Uterus (tissue), 2 donors: ENCODE measurements around the gene BICDL2.

Experiments used
- CTCF ChIP-seq, 4 experiments: fragments of 200-600 bp in 2 of 4; fragments of 450-650 bp in 2 of 4; sonication (generic) in 2 of 4; IDR thresholded peaks; one replicate each; pipeline ENCODE4 v1.5.1; 2016 to 2019; ENCODE audit warnings: antibody characterized with exemption in 4 of 4, mild to moderate bottlenecking in 2 of 4, moderate library complexity in 1 of 4
- POLR2A ChIP-seq, 2 donors: fragments of 450-650 bp; IDR thresholded peaks; one replicate each; pipeline ENCODE4 v1.6.1; 2016; ENCODE audit warnings: antibody characterized with exemption in 2 of 2, mild to moderate bottlenecking in 1 of 2, moderate library complexity in 1 of 2

GRCh38 chr16:2981899-2982250 is 54.9 kb downstream of the BICDL2 start:
- no peak for TF ChIP-seq CTCF (IDR thresholded peaks at IDR 0.05)
- TF ChIP-seq POLR2A (IDR thresholded peaks at IDR 0.05): no peak
